Osteocyte (in vitro differentiated cells): ENCODE measurements around the gene TAC3. TPM values are rescaled to one million over a fixed set of nuclear protein-coding genes. Genes with fewer than 3 reads are reported as not detected.
"Not testable (repeated sequence)": the region's sequence is repeated elsewhere in the genome, so short reads cannot be mapped to it uniquely, and the experiment has no call there.

Source experiments
- DNase-seq: peaks from one replicate; pipeline ENCODE4 v3.0.0; 2021; ENCODE audit warnings: mixed read lengths; ENCODE audit not compliant: unreplicated experiment; ENCODE audit errors: extremely low spot score
- H3K27ac Mint-ChIP-seq: one replicate; pipeline ENCODE4 v1.8.0; 2021; ENCODE audit warnings: mild to moderate bottlenecking, mixed read lengths; ENCODE audit not compliant: unreplicated experiment
- H3K27me3 Mint-ChIP-seq: one replicate; pipeline ENCODE4 v1.8.0; 2021; ENCODE audit warnings: mixed read lengths; ENCODE audit not compliant: unreplicated experiment
- H3K36me3 Mint-ChIP-seq: one replicate; pipeline ENCODE4 v1.8.0; 2021; ENCODE audit warnings: mixed read lengths; ENCODE audit not compliant: unreplicated experiment
- H3K4me1 Mint-ChIP-seq: one replicate; pipeline ENCODE4 v1.8.0; 2021; ENCODE audit warnings: mixed read lengths; ENCODE audit not compliant: unreplicated experiment
- H3K4me3 Mint-ChIP-seq: one replicate; pipeline ENCODE4 v1.8.0; 2021; ENCODE audit warnings: mild to moderate bottlenecking, moderate library complexity, mixed read lengths; ENCODE audit not compliant: unreplicated experiment
- H3K9me3 Mint-ChIP-seq: one replicate; pipeline ENCODE4 v1.8.0; 2021; ENCODE audit warnings: mixed read lengths; ENCODE audit not compliant: unreplicated experiment
- CTCF ChIP-seq: fragments of 200-600 bp; sonication (generic); IDR thresholded peaks from 2 replicates; pipeline ENCODE4 v1.5.0; 2021; ENCODE audit warnings: antibody characterized with exemption, mild to moderate bottlenecking, moderate library complexity
- total RNA-seq: library from RNA; stranded (reverse); gene quantifications from 2 replicates; pipeline ENCODE4 v1.2.1, GENCODE V29; 2021

Gene TAC3
- total RNA-seq, 1 donor from 2014 or later, result not detected

GRCh38 chr12:56987551-56988053 is 28.7 kb downstream of the TAC3 start:
- DNase-seq, result peak; percentile 92
- Mint-ChIP-seq H3K27me3 (peaks cover 39% of the 10 kb centered on the region), H3K9me3 (no peaks in the 10 kb centered on the region), H3K4me1 (peaks cover 2% of the 10 kb centered on the region), H3K4me3 (no peak overlapping the region), H3K36me3 (no peaks in the 10 kb centered on the region), H3K27ac (no peak overlapping the region)
- TF ChIP-seq CTCF, result peak; percentile 95

GRCh38 chr12:56987011-56987410 is 29.3 kb downstream of the TAC3 start:
- no peak for TF ChIP-seq CTCF
- peaks cover 39% of the 10 kb centered on the region for H3K27me3 Mint-ChIP-seq
- H3K36me3 Mint-ChIP-seq, result no peaks in the 10 kb centered on the region
- peaks cover 2% of the 10 kb centered on the region for H3K4me1 Mint-ChIP-seq
- peak; percentile 57 for DNase-seq
- H3K9me3 Mint-ChIP-seq, result no peaks in the 10 kb centered on the region
- no peak overlapping the region for H3K27ac Mint-ChIP-seq
- no peak overlapping the region for H3K4me3 Mint-ChIP-seq

DNA sequence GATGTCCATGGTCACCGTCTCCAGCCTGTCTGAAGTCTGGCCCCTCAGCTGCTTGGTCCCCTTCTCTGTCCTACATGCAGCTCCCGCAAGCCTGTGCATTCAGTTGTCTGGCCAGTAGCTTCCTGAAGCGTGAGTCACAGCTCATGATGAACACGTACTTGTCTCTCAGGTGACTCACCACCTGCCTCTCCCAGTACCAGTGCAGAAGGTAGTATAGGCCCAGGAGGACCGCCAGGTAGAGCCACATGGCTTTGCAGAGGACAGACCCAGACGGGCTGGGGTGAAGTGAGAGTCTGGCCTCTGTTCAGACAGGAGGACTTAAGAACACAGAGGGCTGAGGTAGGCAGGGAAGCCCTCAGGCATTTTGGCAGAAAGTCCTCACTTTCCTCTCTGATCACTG is 30.6 kb downstream of the TAC3 start:
- H3K27ac Mint-ChIP-seq, H3K9me3 Mint-ChIP-seq, H3K4me1 Mint-ChIP-seq, H3K4me3 Mint-ChIP-seq, H3K36me3 Mint-ChIP-seq: not testable (repeated sequence)
- peaks cover 37% of the 10 kb centered on the region for H3K27me3 Mint-ChIP-seq
- peak; percentile 77 for DNase-seq

- H3K4me3 Mint-ChIP-seq, result no peak overlapping the region
- H3K27ac Mint-ChIP-seq, result no peak overlapping the region
- H3K27me3 Mint-ChIP-seq, result peaks cover 22% of the 10 kb centered on the region
- peak; percentile 79 for DNase-seq
- no peaks in the 10 kb centered on the region for H3K9me3 Mint-ChIP-seq
- H3K4me1 Mint-ChIP-seq, result peaks cover 2% of the 10 kb centered on the region
- H3K36me3 Mint-ChIP-seq, result no peaks in the 10 kb centered on the region
- no peak for TF ChIP-seq CTCF
Observed at GRCh38 chr12:56983386-56983785, 32.9 kb downstream of the TAC3 start.

GRCh38 chr12:56982578-56983236 is 33.6 kb downstream of the TAC3 start:
- not testable (repeated sequence) for H3K36me3 Mint-ChIP-seq, H3K4me1 Mint-ChIP-seq

DNA sequence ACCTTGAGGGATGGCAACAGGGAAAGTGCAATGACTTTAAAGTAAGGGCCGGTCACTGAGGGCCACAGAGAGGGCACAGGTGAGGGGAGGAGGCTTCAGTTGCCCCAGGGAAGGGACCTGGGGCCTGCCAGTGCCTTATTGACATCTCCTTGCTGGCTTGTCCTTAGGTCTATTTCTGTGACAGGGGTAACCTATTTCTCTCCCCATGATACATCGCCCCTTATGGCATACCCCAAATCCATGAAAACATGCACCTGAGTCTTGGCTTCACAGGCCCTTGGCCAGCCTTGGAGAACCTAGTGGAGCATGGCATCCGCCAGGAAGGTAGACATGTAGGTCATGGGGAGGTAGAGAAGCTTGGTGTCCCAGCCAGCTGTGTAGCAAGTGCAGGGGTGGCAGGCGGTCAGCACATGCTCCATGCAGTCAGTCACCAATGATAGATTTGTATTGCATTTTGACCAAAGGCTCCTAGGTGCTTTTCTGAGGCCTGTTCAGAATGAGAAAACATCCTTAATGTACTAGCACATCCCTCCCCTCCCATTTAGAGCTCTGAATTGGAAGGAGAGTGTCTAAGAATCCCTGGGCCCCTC is 35.3 kb downstream of the TAC3 start:
- H3K9me3 Mint-ChIP-seq, result no peaks in the 10 kb centered on the region

More at GRCh38 chr12:56982578-56983236, 33.6 kb downstream of the TAC3 start:
- H3K9me3 Mint-ChIP-seq, H3K4me3 Mint-ChIP-seq, H3K27ac Mint-ChIP-seq: not testable (repeated sequence)
- DNase-seq, result peak; percentile 48
- peaks cover 18% of the 10 kb centered on the region for H3K27me3 Mint-ChIP-seq

More for the DNA sequence above, 35.3 kb downstream of the TAC3 start:
- H3K27me3 Mint-ChIP-seq, result peaks cover 18% of the 10 kb centered on the region
- no peak overlapping the region for H3K4me3 Mint-ChIP-seq
- H3K27ac Mint-ChIP-seq, result no peak overlapping the region
- no peaks in the 10 kb centered on the region for H3K36me3 Mint-ChIP-seq
- no peaks in the 10 kb centered on the region for H3K4me1 Mint-ChIP-seq
- peak; percentile 78 for DNase-seq
- no peak for TF ChIP-seq CTCF
